Renal pelvis (tissue), 3 donors: ENCODE measurements around the gene TMEM255A. TPM values are rescaled to one million over a fixed set of nuclear protein-coding genes. Genes with fewer than 3 reads are reported as not detected.

Experiments used
- polyA plus RNA-seq, 3 donors: library from polyadenylated mRNA; unstranded; fragments of 120-200 nt; gene quantifications; one replicate each; pipeline ENCODE4 v1.2.1, GENCODE V29; 2013; ENCODE audit not compliant: insufficient read length in 3 of 3

Gene TMEM255A
- polyA plus RNA-seq, 3 donors, result 0.21 to 0.30 (median 0.25) TPM

Other genes starting within 250 kb of the TMEM255A start
- under 1 TPM in 1 of 3 donors, not detected in 2; 0.21 TPM for gene RHOXF2B, start 233.8 kb downstream of the TMEM255A start, polyA plus RNA-seq
- 1 to 10 TPM in 2 of 3 donors, under 1 TPM in 1; 0.19 to 3.6 (median 3.5) TPM for gene RHOXF1, start 195.5 kb downstream of the TMEM255A start, polyA plus RNA-seq
- gene RHOXF2, start 152.8 kb downstream of the TMEM255A start, polyA plus RNA-seq, result under 1 TPM in 1 of 3 donors, not detected in 2; 0.13 TPM
- gene ZBTB33, start 60.6 kb downstream of the TMEM255A start, polyA plus RNA-seq, result 10 to 100 TPM; 23.5 to 25.6 (median 23.8) TPM
- under 1 TPM in 1 of 3 donors, not detected in 2; 0.19 TPM for gene ATP1B4, start 50.6 kb upstream of the TMEM255A start, polyA plus RNA-seq
- gene LAMP2, start 157.8 kb upstream of the TMEM255A start, polyA plus RNA-seq, result 100 to 1,000 TPM; 132 to 150 (median 133) TPM
- gene CUL4B, start 249.5 kb upstream of the TMEM255A start, polyA plus RNA-seq, result 10 to 100 TPM; 64.4 to 73.2 (median 70.7) TPM